ENCODE results near the gene IFNG.

IFNG gene

GRCh38 chr12:68119250-68119649 lies 40.3 kb downstream of the IFNG start:
- H3K27me3 ChIP-seq (ENCODE audit: control insufficient read depth in 5 of 5, insufficient read depth in 4 of 5, low read length in 5 of 5), result no peaks in the 10 kb centered on the region
- H3K4me3 ChIP-seq (ENCODE audit: low read depth in 1 of 5, low read length in 5 of 5), result no peak overlapping the region
- no peak overlapping the region for H3K9ac ChIP-seq (ENCODE audit: low read length in 5 of 5)
- H3K27ac ChIP-seq (ENCODE audit: low read depth, low read length), result no peak overlapping the region
- no peaks in the 10 kb centered on the region for H3K36me3 ChIP-seq (ENCODE audit: control insufficient read depth in 5 of 5, insufficient read depth in 5 of 5, low read length in 5 of 5)
- H3K4me1 ChIP-seq (ENCODE audit: control insufficient read depth in 5 of 5, insufficient read depth in 5 of 5, low read length in 5 of 5), result no peaks in the 10 kb centered on the region
- H3K9me3 ChIP-seq (ENCODE audit: control insufficient read depth in 5 of 5, low read length in 5 of 5), result no peaks in the 10 kb centered on the region

DNA sequence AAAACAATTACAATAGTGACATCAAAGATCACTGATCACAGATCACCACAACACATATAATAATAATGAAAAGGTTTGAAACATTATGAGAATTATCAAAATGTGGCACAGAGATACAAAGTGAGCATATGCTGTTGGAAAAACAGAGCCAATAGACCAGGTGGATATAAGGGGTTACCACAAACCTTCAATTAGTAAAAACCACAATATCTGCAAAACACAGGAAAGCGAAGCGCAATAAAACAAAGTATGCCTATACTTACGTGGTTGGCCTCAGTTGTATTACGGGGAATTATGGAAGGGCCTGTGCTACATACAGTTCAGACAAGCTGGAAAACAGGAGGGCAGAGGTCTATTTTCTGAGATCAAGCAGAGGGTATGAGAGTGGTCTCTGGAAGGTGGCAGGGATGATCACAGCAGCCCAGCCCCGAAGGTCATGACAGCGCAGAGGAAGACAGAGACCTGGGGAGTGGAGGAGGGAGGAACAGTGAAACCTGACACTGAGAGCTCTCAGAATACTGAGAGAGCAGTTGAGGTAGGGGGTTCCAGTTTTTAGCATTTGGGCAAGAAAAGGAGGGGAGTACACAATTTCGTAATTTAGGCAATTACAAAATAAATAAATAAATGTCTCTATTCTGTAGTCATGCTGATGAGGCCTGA lies 41.3 kb downstream of the IFNG start:
- Histone ChIP-seq H3K27ac (ENCODE audit: low read depth, low read length) (no peak overlapping the region), H3K9me3 (ENCODE audit: control insufficient read depth in 5 of 5, low read length in 5 of 5) (no peaks in the 10 kb centered on the region), H3K36me3 (ENCODE audit: control insufficient read depth in 5 of 5, insufficient read depth in 5 of 5, low read length in 5 of 5) (no peaks in the 10 kb centered on the region), H3K4me1 (ENCODE audit: control insufficient read depth in 5 of 5, insufficient read depth in 5 of 5, low read length in 5 of 5) (no peaks in the 10 kb centered on the region), H3K9ac (ENCODE audit: low read length in 5 of 5) (no peak overlapping the region), H3K4me3 (ENCODE audit: low read depth in 1 of 5, low read length in 5 of 5) (no peak overlapping the region), H3K27me3 (ENCODE audit: control insufficient read depth in 5 of 5, insufficient read depth in 4 of 5, low read length in 5 of 5) (no peaks in the 10 kb centered on the region)

- no peaks in the 10 kb centered on the region for H3K27me3 ChIP-seq (ENCODE audit: control insufficient read depth in 5 of 5, insufficient read depth in 4 of 5, low read length in 5 of 5)
- no peaks in the 10 kb centered on the region for H3K4me1 ChIP-seq (ENCODE audit: control insufficient read depth in 5 of 5, insufficient read depth in 5 of 5, low read length in 5 of 5)
- H3K9me3 ChIP-seq (ENCODE audit: control insufficient read depth in 5 of 5, low read length in 5 of 5), result no peaks in the 10 kb centered on the region
- no peaks in the 10 kb centered on the region for H3K36me3 ChIP-seq (ENCODE audit: control insufficient read depth in 5 of 5, insufficient read depth in 5 of 5, low read length in 5 of 5)
- no peak overlapping the region for H3K4me3 ChIP-seq (ENCODE audit: low read depth in 1 of 5, low read length in 5 of 5)
- no peak overlapping the region for H3K9ac ChIP-seq (ENCODE audit: low read length in 5 of 5)
- no peak overlapping the region for H3K27ac ChIP-seq (ENCODE audit: low read depth, low read length)
Observed at GRCh38 chr12:68117661-68118060, 41.9 kb downstream of the IFNG start.

DNA sequence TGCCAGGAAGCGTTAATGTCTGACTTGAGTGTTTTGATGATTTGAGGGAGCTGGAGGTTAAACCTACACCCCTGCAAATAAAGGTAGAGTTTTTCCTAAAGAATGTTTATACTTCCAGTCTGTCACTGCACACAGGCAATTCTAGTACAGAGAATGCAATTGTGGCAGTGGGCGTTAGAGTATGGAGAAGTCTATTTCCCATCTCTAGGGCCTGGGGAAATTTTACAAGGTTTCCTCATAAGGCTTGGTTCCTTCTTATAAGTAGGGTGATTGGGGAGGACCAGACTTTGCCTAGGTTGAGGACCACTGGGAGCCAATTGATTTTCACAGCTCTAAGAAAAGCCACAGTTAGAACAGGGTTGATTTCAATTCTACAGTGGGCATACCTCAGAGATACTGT lies 44.3 kb downstream of the IFNG start:
- no peaks in the 10 kb centered on the region for H3K4me1 ChIP-seq (ENCODE audit: control insufficient read depth in 5 of 5, insufficient read depth in 5 of 5, low read length in 5 of 5)
- H3K4me3 ChIP-seq (ENCODE audit: low read depth in 1 of 5, low read length in 5 of 5), result no peak overlapping the region
- no peaks in the 10 kb centered on the region for H3K27me3 ChIP-seq (ENCODE audit: control insufficient read depth in 5 of 5, insufficient read depth in 4 of 5, low read length in 5 of 5)
- no peak overlapping the region for H3K9ac ChIP-seq (ENCODE audit: low read length in 5 of 5)
- no peaks in the 10 kb centered on the region for H3K36me3 ChIP-seq (ENCODE audit: control insufficient read depth in 5 of 5, insufficient read depth in 5 of 5, low read length in 5 of 5)
- H3K27ac ChIP-seq (ENCODE audit: low read depth, low read length), result no peak overlapping the region
- H3K9me3 ChIP-seq (ENCODE audit: control insufficient read depth in 5 of 5, low read length in 5 of 5), result no peaks in the 10 kb centered on the region

DNA sequence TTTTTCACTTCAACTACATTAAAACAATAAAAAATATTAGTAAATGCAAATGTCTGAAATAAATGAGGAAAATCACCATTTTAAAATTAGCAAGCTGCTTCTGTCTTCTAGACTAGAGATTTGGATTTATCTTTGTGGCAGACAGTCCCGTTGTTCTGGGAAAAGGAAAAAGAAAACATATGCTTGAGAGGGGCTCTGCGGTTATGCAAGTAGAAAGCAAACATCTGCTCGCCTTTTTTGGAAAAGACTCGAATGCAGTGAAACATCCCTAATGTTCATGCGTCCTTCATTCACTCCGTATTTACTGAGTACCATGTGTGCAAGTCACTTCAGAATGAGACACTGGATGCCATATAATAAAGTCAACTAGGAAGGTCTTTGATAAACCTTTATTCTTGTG lies 44.9 kb downstream of the IFNG start:
- Histone ChIP-seq H3K27me3 (ENCODE audit: control insufficient read depth in 5 of 5, insufficient read depth in 4 of 5, low read length in 5 of 5) (no peaks in the 10 kb centered on the region), H3K9ac (ENCODE audit: low read length in 5 of 5) (no peak overlapping the region), H3K4me1 (ENCODE audit: control insufficient read depth in 5 of 5, insufficient read depth in 5 of 5, low read length in 5 of 5) (no peaks in the 10 kb centered on the region), H3K36me3 (ENCODE audit: control insufficient read depth in 5 of 5, insufficient read depth in 5 of 5, low read length in 5 of 5) (no peaks in the 10 kb centered on the region), H3K9me3 (ENCODE audit: control insufficient read depth in 5 of 5, low read length in 5 of 5) (no peaks in the 10 kb centered on the region), H3K4me3 (ENCODE audit: low read depth in 1 of 5, low read length in 5 of 5) (no peak overlapping the region), H3K27ac (ENCODE audit: low read depth, low read length) (no peak overlapping the region)

- Histone ChIP-seq H3K27me3 (ENCODE audit: control insufficient read depth in 5 of 5, insufficient read depth in 4 of 5, low read length in 5 of 5) (no peaks in the 10 kb centered on the region), H3K27ac (ENCODE audit: low read depth, low read length) (no peak overlapping the region), H3K36me3 (ENCODE audit: control insufficient read depth in 5 of 5, insufficient read depth in 5 of 5, low read length in 5 of 5) (no peaks in the 10 kb centered on the region), H3K9ac (ENCODE audit: low read length in 5 of 5) (no peak overlapping the region), H3K4me3 (ENCODE audit: low read depth in 1 of 5, low read length in 5 of 5) (no peak overlapping the region), H3K4me1 (ENCODE audit: control insufficient read depth in 5 of 5, insufficient read depth in 5 of 5, low read length in 5 of 5) (no peaks in the 10 kb centered on the region), H3K9me3 (ENCODE audit: control insufficient read depth in 5 of 5, low read length in 5 of 5) (no peaks in the 10 kb centered on the region)
Observed at GRCh38 chr12:68113644-68114043, 45.9 kb downstream of the IFNG start.

GRCh38 chr12:68111995-68112394 lies 47.5 kb downstream of the IFNG start:
- H3K27ac ChIP-seq (ENCODE audit: low read depth, low read length), result no peak overlapping the region
- H3K27me3 ChIP-seq (ENCODE audit: control insufficient read depth in 5 of 5, insufficient read depth in 4 of 5, low read length in 5 of 5), result no peaks in the 10 kb centered on the region
- H3K9ac ChIP-seq (ENCODE audit: low read length in 5 of 5), result no peak overlapping the region

DNA sequence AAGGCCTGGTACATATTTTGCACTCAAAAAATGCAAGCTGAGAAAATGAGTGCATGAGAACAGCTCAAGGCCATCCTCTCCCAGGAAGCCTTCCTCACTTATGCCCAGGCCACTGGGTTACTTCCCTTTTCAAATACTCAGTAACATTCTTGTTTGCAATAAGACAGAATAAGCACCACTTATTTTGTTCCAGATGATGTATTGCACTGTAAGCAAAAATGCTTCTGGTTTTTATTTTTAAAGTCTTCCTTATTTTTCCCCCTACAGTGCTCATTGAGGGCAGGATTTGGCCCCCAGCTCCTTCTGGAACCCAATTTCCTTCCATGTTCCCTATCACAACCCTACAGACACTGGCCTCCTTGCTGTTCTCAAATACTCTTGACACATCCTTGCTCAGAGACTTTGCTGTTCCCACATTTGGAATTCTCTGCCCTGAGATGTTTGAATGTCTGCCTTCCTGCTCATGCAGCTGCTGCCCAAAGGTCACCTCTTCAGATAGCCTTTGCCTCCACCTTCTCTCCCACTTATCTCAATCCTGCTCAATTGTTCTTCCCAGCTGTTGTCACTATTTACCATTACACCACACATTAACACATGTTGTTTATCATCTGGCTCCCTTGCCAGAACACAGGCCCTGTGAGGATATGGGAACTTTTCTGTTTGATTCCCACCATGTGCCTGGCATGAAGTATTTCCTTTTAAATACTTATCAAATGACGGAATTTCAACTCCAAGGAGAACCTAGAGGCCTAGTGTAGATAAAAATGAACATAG lies 49.9 kb downstream of the IFNG start:
- Histone ChIP-seq H3K27ac (ENCODE audit: low read depth, low read length) (no peak overlapping the region), H3K4me3 (ENCODE audit: low read depth in 1 of 5, low read length in 5 of 5) (no peak overlapping the region)

More at GRCh38 chr12:68111995-68112394, 47.5 kb downstream of the IFNG start:
- H3K36me3 ChIP-seq (ENCODE audit: control insufficient read depth in 5 of 5, insufficient read depth in 5 of 5, low read length in 5 of 5), result no peaks in the 10 kb centered on the region
- H3K4me3 ChIP-seq (ENCODE audit: low read depth in 1 of 5, low read length in 5 of 5), result no peak overlapping the region
- H3K9me3 ChIP-seq (ENCODE audit: control insufficient read depth in 5 of 5, low read length in 5 of 5), result no peaks in the 10 kb centered on the region
- H3K4me1 ChIP-seq (ENCODE audit: control insufficient read depth in 5 of 5, insufficient read depth in 5 of 5, low read length in 5 of 5), result no peaks in the 10 kb centered on the region

DNA sequence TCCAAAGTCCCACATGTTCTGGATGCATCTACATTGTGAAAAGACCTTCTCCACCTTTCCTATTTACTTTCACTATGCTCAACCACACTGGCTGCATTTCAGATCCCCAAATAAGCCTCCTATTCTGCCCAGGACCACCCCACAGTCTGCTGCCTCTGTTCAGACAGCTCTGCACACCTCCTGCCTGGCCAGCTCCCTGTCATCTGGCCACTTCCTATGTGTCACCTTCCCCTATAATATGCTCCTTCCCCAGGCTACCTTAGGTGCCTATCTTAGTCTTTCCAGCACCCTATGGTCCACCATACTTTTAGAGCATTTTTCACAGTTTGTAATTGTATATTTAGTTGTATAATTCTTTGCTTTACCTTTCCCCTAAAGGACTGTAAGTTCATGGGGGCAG lies 50.5 kb downstream of the IFNG start:
- Histone ChIP-seq H3K9me3 (ENCODE audit: control insufficient read depth in 5 of 5, low read length in 5 of 5) (no peaks in the 10 kb centered on the region), H3K4me1 (ENCODE audit: control insufficient read depth in 5 of 5, insufficient read depth in 5 of 5, low read length in 5 of 5) (no peaks in the 10 kb centered on the region), H3K4me3 (ENCODE audit: low read depth in 1 of 5, low read length in 5 of 5) (no peak overlapping the region), H3K27me3 (ENCODE audit: control insufficient read depth in 5 of 5, insufficient read depth in 4 of 5, low read length in 5 of 5) (no peaks in the 10 kb centered on the region), H3K36me3 (ENCODE audit: control insufficient read depth in 5 of 5, insufficient read depth in 5 of 5, low read length in 5 of 5) (no peaks in the 10 kb centered on the region), H3K27ac (ENCODE audit: low read depth, low read length) (no peak overlapping the region), H3K9ac (ENCODE audit: low read length in 5 of 5) (no peak overlapping the region)

More for the DNA sequence above, 49.9 kb downstream of the IFNG start:
- no peaks in the 10 kb centered on the region for H3K27me3 ChIP-seq (ENCODE audit: control insufficient read depth in 5 of 5, insufficient read depth in 4 of 5, low read length in 5 of 5)
- no peak overlapping the region for H3K9ac ChIP-seq (ENCODE audit: low read length in 5 of 5)
- no peaks in the 10 kb centered on the region for H3K36me3 ChIP-seq (ENCODE audit: control insufficient read depth in 5 of 5, insufficient read depth in 5 of 5, low read length in 5 of 5)
- no peaks in the 10 kb centered on the region for H3K4me1 ChIP-seq (ENCODE audit: control insufficient read depth in 5 of 5, insufficient read depth in 5 of 5, low read length in 5 of 5)
- no peaks in the 10 kb centered on the region for H3K9me3 ChIP-seq (ENCODE audit: control insufficient read depth in 5 of 5, low read length in 5 of 5)

GRCh38 chr12:68106660-68107059 lies 52.9 kb downstream of the IFNG start:
- Histone ChIP-seq H3K4me3 (ENCODE audit: low read depth in 1 of 5, low read length in 5 of 5) (no peak overlapping the region), H3K27me3 (ENCODE audit: control insufficient read depth in 5 of 5, insufficient read depth in 4 of 5, low read length in 5 of 5) (no peaks in the 10 kb centered on the region), H3K27ac (ENCODE audit: low read depth, low read length) (no peak overlapping the region), H3K9me3 (ENCODE audit: control insufficient read depth in 5 of 5, low read length in 5 of 5) (no peaks in the 10 kb centered on the region), H3K4me1 (ENCODE audit: control insufficient read depth in 5 of 5, insufficient read depth in 5 of 5, low read length in 5 of 5) (no peaks in the 10 kb centered on the region), H3K36me3 (ENCODE audit: control insufficient read depth in 5 of 5, insufficient read depth in 5 of 5, low read length in 5 of 5) (no peaks in the 10 kb centered on the region), H3K9ac (ENCODE audit: low read length in 5 of 5) (no peak overlapping the region)

Measured in subcutaneous abdominal adipose tissue (tissue), 5 donors.